Measurements from ENCODE around the gene RIC8B.

GRCh38 chr12:106911581-106911980 lies 137.1 kb downstream of the RIC8B start:
- TF ChIP-seq ZSCAN29 (CRISPR knock-in tag; conservative IDR thresholded peaks at IDR 0.05) (no peak), MAZ (IDR thresholded peaks at IDR 0.05; ENCODE audit: borderline replicate concordance, low read depth, low read length) (no peak), MAZ (CRISPR knock-in tag; IDR thresholded peaks at IDR 0.05; ENCODE audit: low read depth) (no peak), AKAP8 (CRISPR knock-in tag; IDR thresholded peaks at IDR 0.05) (no peak), ZNF572 (CRISPR knock-in tag; IDR thresholded peaks at IDR 0.05) (no peak), GABPB1 (CRISPR knock-in tag; IDR thresholded peaks at IDR 0.05) (no peak), POLR2AphosphoS5 (IDR thresholded peaks at IDR 0.05; ENCODE audit: low read depth, low read length) (no peak)

Data from HepG2 (cell line).